Central memory CD8-positive, alpha-beta T cell (primary cell): ENCODE measurements around the gene CLK1.
"Not testable (repeated sequence)": the region's sequence is repeated elsewhere in the genome, so short reads cannot be mapped to it uniquely, and the experiment has no call there.

ENCODE experiments used
- ATAC-seq: fragments of 150-1000 bp; cut with Tn5 transposase; replicated peaks from 2 replicates; pipeline ENCODE4 v1.10.0; 2022; ENCODE audit warnings: mild to moderate bottlenecking, moderate FRiP score, moderate number of reproducible peaks; ENCODE audit not compliant: poor library complexity, severe bottlenecking; ENCODE audit errors: extremely low read depth
- DNase-seq, 2 donors: peaks; one replicate each; pipeline ENCODE4 v3.0.0; 2021; ENCODE audit warnings: low spot score in 2 of 2
- H3K27ac Mint-ChIP-seq: one replicate; pipeline ENCODE4 v1.8.0; 2022; ENCODE audit warnings: low read depth, mild to moderate bottlenecking, moderate library complexity, mixed read lengths
- H3K27me3 Mint-ChIP-seq: one replicate; pipeline ENCODE4 v1.8.0; 2022; ENCODE audit warnings: mixed read lengths
- H3K36me3 Mint-ChIP-seq: one replicate; pipeline ENCODE4 v1.8.0; 2022; ENCODE audit warnings: mild to moderate bottlenecking, moderate library complexity, mixed read lengths; ENCODE audit not compliant: insufficient read depth
- H3K4me1 Mint-ChIP-seq: one replicate; pipeline ENCODE4 v1.8.0; 2022; ENCODE audit warnings: mixed read lengths
- H3K4me3 Mint-ChIP-seq: one replicate; pipeline ENCODE4 v1.8.0; 2022; ENCODE audit warnings: mild to moderate bottlenecking, moderate library complexity, mixed read lengths
- H3K9me3 Mint-ChIP-seq: one replicate; pipeline ENCODE4 v1.8.0; 2022; ENCODE audit warnings: mixed read lengths

Gene CLK1

DNA sequence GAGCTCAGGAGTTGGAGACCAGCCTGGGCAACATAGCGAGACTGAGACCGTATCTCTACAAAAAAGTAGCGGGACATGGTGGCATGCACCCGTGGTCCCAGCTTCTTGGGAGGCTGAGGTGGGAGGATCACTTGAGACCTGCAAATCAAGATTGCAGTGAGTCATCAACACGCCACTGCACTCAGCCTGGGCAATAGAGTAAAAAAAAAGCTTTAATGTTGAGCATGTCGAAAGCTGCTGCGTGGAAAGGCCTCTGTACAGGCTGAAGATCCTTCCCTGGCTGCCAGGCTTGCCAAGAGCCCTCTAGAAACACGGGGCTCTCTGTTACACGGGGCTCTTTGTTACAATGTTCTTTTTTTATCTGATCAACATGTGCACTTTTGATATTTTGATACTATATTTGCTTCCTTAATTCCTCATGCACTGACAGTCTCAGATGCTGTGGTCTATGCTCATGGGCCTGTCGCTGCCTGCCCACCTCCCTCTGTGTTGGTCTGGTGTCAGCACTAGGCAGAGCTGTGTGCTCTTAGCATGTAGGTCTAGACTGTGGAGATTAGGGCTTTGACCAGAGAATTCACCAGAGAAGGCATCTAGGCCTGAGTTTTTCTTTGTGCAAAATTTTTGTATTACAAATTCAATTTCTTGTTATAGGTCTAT lies 18.7 kb downstream of the CLK1 start:
- DNase-seq (no peak), ATAC-seq (no peak)
- Mint-ChIP-seq H3K4me3 (no peak overlapping the region), H3K27ac (peak overlapping the region; percentile 82), H3K9me3 (no peaks in the 10 kb centered on the region), H3K27me3 (no peaks in the 10 kb centered on the region), H3K36me3 (peaks cover 10% of the 10 kb centered on the region), H3K4me1 (peaks cover 6% of the 10 kb centered on the region)

DNA sequence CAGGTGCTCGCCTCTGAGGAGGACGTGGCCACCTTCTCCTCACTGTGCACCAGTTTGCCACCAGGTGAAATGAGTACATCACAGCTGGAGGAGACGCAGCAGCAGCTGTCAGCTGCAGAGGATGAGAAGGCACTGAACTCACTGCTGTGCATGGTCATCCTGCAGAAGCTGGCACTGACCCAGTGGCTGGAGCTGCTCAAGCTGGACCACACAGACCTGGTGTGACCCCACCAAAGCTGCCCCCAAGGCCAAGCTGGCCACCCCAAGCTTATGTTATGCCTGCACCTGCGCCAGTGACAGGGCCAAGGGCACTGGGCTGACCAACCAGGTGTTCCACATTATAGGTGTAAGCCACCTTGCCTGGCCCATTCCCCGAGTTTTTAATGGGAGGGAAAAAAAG lies 19.3 kb downstream of the CLK1 start:
- H3K27me3 Mint-ChIP-seq = no peaks in the 10 kb centered on the region
- no peak overlapping the region for H3K27ac Mint-ChIP-seq
- no peaks in the 10 kb centered on the region for H3K4me1 Mint-ChIP-seq
- H3K9me3 Mint-ChIP-seq = no peaks in the 10 kb centered on the region
- DNase-seq = no peak
- H3K4me3 Mint-ChIP-seq = no peak overlapping the region
- no peak for ATAC-seq
- peaks cover 4% of the 10 kb centered on the region for H3K36me3 Mint-ChIP-seq

DNA sequence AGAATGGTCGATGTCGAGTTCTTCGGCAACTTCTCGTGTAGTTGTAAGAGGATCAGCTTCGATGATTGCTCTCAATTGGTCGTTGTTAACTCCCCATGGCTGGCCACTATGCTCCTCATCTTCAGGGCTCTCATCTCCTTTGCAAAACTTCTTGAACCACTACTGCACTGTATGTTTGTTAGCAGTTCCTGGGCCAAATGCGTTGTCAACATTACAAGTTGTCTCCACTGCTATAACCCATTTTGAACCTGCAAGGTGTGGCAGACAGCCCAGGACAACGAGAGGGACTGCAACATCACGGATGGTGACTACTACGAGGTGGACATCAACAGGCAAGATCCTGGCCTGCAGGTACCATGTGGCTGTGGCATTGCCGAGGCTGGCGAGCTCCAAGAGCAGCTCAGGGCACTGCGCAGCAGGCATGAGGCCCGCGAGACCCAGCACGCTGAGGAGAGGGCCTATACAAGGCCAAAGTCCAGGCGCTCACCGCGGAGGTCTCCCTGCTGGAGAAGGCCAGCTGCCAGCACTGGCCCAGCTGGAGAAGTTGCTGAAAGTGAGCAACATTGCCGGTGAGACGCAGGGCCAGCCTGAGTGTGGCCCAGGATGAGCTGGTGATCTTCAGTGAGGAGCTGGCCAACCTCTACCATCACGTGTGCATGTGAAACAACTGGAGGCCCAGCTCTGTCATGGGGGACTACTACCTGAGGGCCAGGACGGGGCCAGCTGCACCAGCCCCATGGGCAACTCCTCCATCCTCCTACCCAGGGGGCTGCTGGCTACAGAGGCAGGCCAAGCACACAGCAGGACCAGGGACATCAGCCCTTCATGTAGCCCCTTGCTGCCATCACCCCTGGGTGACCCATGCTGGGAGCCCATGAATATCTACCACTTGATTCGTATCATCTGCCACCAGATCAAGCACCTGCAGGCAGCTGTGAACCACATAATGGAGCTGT lies 20.2 kb downstream of the CLK1 start:
- H3K9me3 Mint-ChIP-seq = no peaks in the 10 kb centered on the region
- no peak for ATAC-seq
- H3K4me1 Mint-ChIP-seq = no peaks in the 10 kb centered on the region
- DNase-seq = no peak
- no peak overlapping the region for H3K27ac Mint-ChIP-seq
- H3K4me3 Mint-ChIP-seq = no peak overlapping the region
- H3K27me3 Mint-ChIP-seq = no peaks in the 10 kb centered on the region
- peaks cover 3% of the 10 kb centered on the region for H3K36me3 Mint-ChIP-seq

DNA sequence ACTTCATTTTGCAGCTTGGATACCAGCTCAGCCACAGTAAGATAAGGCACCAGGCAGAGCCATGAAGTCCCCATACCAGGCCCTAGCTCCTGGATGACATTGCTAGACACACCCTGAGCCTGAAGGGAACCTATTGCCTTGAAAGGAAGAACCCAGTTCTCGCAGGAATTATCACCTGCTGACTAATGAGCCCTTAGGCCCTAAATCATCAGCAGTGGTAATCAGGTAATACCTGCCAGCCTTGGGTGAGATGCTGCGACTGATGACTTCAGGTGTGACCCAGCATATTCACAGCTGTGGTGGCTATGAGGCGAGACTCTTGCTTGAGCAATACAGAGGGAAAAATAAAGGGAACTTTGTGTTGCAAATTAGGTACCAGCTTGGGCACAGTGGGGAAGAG lies 24.9 kb downstream of the CLK1 start:
- DNase-seq (no peak), ATAC-seq (no peak)
- Mint-ChIP-seq H3K4me1 (no peaks in the 10 kb centered on the region), H3K9me3 (no peaks in the 10 kb centered on the region), H3K36me3 (no peaks in the 10 kb centered on the region), H3K27me3 (no peaks in the 10 kb centered on the region), H3K4me3 (no peak overlapping the region), H3K27ac (no peak overlapping the region)

DNA sequence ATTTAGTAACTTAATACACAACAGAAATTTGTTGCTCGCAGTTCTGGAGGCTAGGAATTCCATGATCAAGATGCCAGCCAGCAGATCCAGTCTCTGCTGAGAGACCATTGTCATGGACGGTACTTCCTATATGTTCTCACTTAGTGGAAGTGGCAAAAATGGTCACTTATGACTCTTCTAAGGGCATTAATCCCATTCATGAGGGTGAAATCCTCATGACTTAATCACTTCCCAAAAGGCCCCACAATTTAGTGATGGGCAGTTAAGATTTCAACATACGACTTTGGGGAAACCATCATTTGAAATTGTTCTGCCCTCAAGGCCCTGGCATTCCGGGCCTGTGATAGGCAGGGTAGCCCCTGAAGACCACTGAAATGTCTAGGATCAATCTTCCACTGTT lies 29.8 kb downstream of the CLK1 start:
- Mint-ChIP-seq H3K27me3 (no peaks in the 10 kb centered on the region), H3K36me3 (no peaks in the 10 kb centered on the region), H3K4me1 (no peaks in the 10 kb centered on the region), H3K4me3 (no peak overlapping the region), H3K27ac (no peak overlapping the region), H3K9me3 (no peaks in the 10 kb centered on the region)
- ATAC-seq = no peak
- no peak for DNase-seq

DNA sequence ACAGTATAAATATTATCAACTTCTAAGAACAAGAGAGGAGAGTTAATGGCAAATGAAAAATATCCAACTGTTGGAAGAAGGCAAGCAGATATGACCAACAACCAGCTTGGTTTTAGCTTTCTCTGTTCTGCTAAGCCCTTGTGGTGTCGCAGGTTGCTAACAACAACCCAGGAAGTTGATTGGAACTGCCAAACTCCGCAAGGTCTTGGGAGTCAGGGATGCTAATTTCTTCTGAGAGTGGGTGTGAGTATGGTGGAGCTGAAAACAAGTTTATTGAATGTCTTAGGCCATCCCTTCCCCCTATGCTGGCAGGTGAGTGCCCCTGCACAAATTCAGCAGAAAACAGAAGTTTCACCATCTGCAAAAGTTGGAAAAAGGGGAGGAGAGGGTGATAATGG lies 35.2 kb downstream of the CLK1 start:
- DNase-seq (no peak), ATAC-seq (no peak)
- H3K27me3 Mint-ChIP-seq = no peaks in the 10 kb centered on the region
- no peaks in the 10 kb centered on the region for H3K9me3 Mint-ChIP-seq
- H3K4me1 Mint-ChIP-seq = peaks cover 5% of the 10 kb centered on the region
- H3K27ac Mint-ChIP-seq = peak overlapping the region; percentile 49
- peaks cover 13% of the 10 kb centered on the region for H3K36me3 Mint-ChIP-seq
- H3K4me3 Mint-ChIP-seq = no peak overlapping the region

DNA sequence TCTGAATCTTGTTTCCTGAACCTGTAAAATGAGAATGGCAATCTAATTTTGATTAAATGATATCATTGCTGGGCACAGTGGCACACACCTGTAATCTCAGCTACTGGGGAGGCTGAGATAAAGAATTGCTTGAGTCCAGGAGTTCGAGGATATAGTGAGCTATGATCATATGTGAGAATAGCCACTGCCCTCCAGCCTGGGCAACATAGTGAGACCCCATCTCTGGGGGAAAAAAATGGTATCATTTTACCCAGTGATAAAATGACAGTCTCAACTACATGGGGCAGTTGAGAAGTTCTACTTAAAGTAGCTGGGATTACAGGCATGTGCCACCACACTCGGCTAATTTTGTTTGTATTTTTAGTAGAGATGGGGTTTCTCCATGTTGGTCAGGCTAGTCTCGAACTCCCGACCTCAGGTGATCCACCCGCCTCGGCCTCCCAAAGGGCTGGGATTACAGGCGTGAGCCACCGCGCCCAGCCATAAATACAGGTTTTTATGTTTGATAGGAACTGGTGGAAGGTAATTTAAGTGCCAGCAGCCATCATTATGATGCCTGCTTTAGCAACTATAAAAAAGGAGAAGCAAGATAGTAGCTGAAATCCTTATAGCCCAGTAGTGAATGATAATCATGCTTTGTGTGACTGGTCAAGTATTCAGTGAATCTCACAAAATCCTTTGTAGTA lies 35.7 kb downstream of the CLK1 start:
- DNase-seq = no peak
- Mint-ChIP-seq H3K4me1 (peaks cover 5% of the 10 kb centered on the region), H3K9me3 (no peaks in the 10 kb centered on the region), H3K27ac (no peak overlapping the region), H3K4me3 (no peak overlapping the region), H3K27me3 (no peaks in the 10 kb centered on the region), H3K36me3 (peaks cover 13% of the 10 kb centered on the region)
- ATAC-seq = no peak

DNA sequence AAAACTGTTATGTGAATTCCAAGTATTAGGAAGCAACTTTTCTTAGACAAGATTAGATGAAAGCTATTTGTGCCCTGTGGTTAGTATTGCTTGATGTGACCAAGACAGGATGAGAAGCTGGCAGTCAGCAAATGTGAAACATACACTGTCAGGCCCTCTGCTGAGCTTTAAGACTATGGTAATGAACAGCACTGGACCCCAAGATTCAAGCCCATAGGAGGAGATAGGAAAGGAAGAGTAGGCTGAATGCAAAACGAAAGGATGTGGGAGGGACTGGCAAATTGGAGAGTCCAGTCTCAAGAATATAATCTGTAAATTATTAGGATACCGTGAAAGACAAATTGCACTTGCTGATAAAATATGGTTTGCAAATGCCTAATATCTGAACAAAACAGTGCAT lies 36.4 kb downstream of the CLK1 start:
- Mint-ChIP-seq H3K4me1 (peaks cover 5% of the 10 kb centered on the region), H3K27ac (peak overlapping the region; percentile 46), H3K27me3 (no peaks in the 10 kb centered on the region), H3K9me3 (no peaks in the 10 kb centered on the region), H3K36me3 (peaks cover 14% of the 10 kb centered on the region), H3K4me3 (no peak overlapping the region)
- ATAC-seq (no peak), DNase-seq (no peak)

DNA sequence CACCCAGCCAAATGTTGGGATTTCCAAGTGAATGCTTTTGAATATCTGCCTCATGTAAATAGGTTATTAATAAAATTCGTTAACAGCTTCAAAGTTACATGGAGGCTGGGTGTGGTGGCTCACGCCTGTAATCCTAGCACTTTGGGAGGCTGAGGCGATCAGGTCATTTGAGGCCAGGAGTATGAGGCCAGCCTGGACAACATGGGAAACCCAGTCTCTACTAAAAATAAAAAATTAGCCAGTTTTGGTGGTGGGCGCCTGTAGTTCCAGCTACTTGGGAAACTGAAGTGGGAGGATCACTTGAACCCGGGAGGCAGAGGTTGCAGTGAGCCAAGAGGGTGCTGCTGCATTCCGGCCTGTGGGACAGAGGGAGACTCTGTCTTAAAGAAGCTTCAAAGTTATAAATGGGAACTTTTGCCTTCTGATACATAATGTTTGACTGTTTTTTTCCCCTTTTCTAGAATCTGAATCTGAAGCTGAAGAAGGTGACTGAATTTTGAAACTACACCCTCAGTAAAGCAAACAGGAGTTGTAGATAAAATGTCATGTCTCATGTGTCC lies 42.7 kb downstream of the CLK1 start:
- ATAC-seq (no peak), DNase-seq (no peak)
- Mint-ChIP-seq H3K9me3 (no peaks in the 10 kb centered on the region), H3K36me3 (peaks cover 65% of the 10 kb centered on the region), H3K4me1 (peaks cover 6% of the 10 kb centered on the region), H3K4me3 (no peak overlapping the region), H3K27me3 (no peaks in the 10 kb centered on the region), H3K27ac (no peak overlapping the region)

DNA sequence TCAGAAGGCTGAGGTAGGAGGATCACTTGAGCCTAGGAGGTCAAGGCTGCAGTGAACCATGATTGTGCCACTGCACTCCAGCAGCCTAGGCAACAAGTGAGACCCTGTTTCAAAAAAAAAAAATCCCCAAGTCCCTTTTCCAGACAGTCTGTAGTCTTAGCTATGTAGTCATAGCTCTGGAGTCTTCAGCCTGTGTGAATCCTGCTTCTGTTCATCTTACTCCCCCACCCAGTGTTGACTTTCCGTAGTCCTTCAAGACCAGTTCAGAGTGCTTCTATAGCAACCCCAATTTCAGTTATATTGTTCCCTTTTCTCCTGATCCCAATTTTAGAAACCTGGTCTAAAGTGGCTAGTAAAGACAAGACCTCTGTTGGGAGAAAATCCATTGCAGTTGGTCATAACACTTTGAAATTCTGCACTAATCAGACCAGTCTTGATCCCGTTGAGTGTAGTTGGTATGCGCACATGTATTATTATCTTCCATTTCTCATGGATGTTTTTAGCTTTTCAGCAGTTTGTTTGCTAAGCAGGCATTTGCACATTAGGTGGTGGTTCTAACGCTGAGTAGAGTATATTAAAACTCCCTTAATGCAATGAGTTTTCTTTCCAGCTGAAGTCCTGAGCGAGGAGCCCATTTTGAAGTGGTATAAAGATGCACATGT lies 43.8 kb downstream of the CLK1 start:
- Mint-ChIP-seq H3K9me3 (no peaks in the 10 kb centered on the region), H3K27me3 (no peaks in the 10 kb centered on the region), H3K4me3 (no peak overlapping the region), H3K36me3 (peaks cover 74% of the 10 kb centered on the region), H3K4me1 (peaks cover 7% of the 10 kb centered on the region), H3K27ac (no peak overlapping the region)
- DNase-seq (no peak), ATAC-seq (no peak)

DNA sequence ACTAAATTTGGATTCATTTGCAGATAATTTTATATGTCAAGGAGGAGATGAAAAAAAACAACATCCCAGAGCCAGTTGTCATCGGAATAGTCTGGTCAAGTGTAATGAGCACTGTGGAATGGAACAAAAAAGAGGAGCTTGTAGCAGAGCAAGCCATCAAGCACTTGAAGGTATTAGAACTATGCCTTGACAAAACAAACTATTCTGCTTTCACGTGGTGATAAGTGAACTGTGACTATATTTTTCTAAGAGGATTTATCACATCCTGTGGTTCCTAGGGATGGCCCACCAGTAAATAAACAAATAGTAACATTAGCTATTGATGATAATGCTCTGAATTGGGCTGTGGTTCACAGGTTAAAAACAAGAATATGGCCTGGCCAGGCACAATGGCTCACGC lies 45.7 kb downstream of the CLK1 start:
- ATAC-seq, H3K27me3 Mint-ChIP-seq, H3K27ac Mint-ChIP-seq, DNase-seq, H3K9me3 Mint-ChIP-seq, H3K4me3 Mint-ChIP-seq: not testable (repeated sequence)
- Mint-ChIP-seq H3K36me3 (peaks cover 84% of the 10 kb centered on the region), H3K4me1 (peaks cover 26% of the 10 kb centered on the region)

DNA sequence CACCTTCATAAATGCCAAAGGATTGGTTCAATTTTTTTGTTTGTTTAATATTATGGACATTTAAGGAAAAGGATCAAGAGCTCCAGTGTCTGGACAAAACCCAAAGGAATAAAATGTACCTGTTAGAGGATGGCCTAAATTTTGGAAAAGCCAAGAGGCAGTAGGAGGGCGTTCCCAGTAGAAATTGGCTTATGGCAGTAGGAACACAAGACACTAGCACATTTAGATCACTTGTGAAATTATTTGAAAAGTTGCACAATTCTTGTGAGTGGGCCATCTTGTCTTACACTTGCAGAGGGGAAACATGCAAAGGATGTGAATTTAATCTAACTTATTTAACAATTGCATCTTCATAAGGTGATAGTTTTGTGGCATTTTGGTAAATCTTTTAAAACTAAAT lies 49.5 kb downstream of the CLK1 start:
- peak overlapping the region; percentile 42 for H3K27ac Mint-ChIP-seq
- no peaks in the 10 kb centered on the region for H3K27me3 Mint-ChIP-seq
- peak overlapping the region; percentile 41 for H3K4me3 Mint-ChIP-seq
- no peak for ATAC-seq
- DNase-seq = no peak
- peaks cover 53% of the 10 kb centered on the region for H3K4me1 Mint-ChIP-seq
- no peaks in the 10 kb centered on the region for H3K9me3 Mint-ChIP-seq
- H3K36me3 Mint-ChIP-seq = peaks cover 90% of the 10 kb centered on the region
